Forelimb muscle (tissue), 1 donor: ENCODE data around the gene RNASE13. TPM values are rescaled to one million over a fixed set of nuclear protein-coding genes. Genes with fewer than 3 reads are reported as not detected.
"Not testable (repeated sequence)": the region's sequence is repeated elsewhere in the genome, so short reads cannot be mapped to it uniquely, and the experiment has no call there.

Source experiments
- DNase-seq: peaks from one replicate; pipeline ENCODE4 v3.0.0-alpha.2; 2013; ENCODE audit warnings: low read depth
- polyA plus RNA-seq: library from polyadenylated mRNA; unstranded; fragments of 120-200 nt; gene quantifications from one replicate; pipeline ENCODE4 v1.2.1, GENCODE V29; 2013; ENCODE audit not compliant: insufficient read length

The RNASE13 gene
- polyA plus RNA-seq, 1 donor, result 0.15 TPM

DNA sequence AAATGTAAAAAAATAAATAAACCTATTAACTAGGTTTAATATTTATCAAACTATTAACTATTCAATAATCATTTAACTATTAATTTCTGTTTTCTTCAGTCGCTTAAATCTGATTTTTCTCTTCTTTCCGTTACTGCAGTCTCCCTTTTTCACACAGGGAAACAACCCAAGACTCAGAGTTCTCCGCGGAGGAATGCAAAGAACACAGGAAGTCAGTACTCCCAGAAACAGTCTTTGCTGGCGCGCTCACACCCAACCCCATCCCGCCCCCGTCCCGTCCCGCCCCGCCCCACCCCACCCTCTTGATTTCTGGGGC, 45.2 kb downstream of the RNASE13 start:
- no peak for DNase-seq

DNA sequence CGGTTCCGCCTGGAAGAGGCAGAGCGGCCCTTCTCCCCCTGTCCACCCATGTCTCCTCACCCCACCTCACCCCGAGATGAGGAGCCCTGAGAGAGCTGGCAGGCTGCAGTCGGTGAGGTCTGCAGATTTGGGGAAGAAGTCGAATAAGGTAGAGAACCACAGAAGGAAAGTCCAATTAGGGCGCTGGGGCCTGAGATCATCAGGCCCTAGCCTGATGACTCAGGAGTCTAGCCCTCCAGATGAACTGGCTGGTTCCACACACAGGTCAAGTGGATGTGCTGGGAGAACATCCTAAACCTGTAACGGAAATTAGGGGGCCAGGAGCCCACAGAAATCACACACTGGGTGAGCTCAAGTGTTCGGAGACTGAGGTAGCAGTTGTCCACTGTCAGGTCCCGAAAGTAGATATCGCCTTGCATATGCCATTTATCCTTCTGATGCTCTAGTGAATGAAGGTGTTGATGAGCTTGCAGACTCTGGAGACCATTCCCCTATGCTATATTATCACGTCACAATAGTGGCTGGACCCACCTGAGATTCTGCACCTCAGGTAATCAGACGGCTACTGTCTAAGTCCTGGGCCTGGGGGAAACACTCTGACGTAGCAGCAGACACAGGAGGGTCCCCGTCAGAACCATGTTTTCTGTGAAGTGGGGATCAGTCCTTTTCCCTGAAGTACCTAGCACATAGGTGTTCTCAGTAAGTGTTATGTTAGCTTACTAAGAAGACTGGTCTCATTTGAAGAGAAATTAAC, 45.7 kb downstream of the RNASE13 start:
- no peak for DNase-seq

DNA sequence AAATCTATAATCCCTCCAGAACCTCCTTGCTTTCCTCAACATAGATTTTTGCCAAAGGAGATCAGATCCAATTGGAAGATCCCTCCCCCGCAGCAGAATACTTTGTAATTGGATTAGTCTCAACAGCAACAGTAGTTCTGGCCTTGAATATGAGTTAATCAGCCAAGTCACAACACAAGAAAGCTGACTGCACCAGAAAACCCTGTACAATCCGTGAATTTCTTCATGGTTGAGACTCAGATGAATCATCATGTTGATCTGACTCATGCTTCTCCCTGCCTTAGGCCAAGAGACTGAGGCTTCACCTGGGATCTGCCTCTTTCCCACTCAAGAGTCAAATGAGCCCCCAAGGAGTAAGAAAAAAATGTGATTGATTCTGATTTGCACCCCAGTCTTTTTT, 47.8 kb downstream of the RNASE13 start:
- no peak for DNase-seq

- DNase-seq, result not testable (repeated sequence)
Measured at GRCh38 chr14:20985650-20986049, 49.0 kb downstream of the RNASE13 start.

Other genes with a start within 250 kb of the RNASE13 start
- 162 TPM for gene RNASE1, start 232.0 kb downstream of the RNASE13 start, polyA plus RNA-seq
- 0.28 TPM for gene RNASE3, start 143.4 kb downstream of the RNASE13 start, polyA plus RNA-seq
- gene RNASE2, start 79.3 kb downstream of the RNASE13 start, polyA plus RNA-seq, result 0.66 TPM
- 47.6 TPM for gene METTL17, start 44.8 kb downstream of the RNASE13 start, polyA plus RNA-seq
- not detected for gene SLC39A2, start 35.5 kb downstream of the RNASE13 start, polyA plus RNA-seq
- gene NDRG2, start 9.7 kb downstream of the RNASE13 start, polyA plus RNA-seq, result 183 TPM
- 0.49 TPM for gene TPPP2, start 4.6 kb downstream of the RNASE13 start, polyA plus RNA-seq
- gene RNASE7, start 7.6 kb upstream of the RNASE13 start, polyA plus RNA-seq, result 0.09 TPM
- gene RNASE8, start 23.0 kb upstream of the RNASE13 start, polyA plus RNA-seq, result not detected
- 64.8 TPM for gene ARHGEF40, start 35.5 kb upstream of the RNASE13 start, polyA plus RNA-seq
- gene ZNF219, start 63.8 kb upstream of the RNASE13 start, polyA plus RNA-seq, result 17.6 TPM
- 0.62 TPM for gene TMEM253, start 66.3 kb upstream of the RNASE13 start, polyA plus RNA-seq
- gene OR5AU1, start 121.3 kb upstream of the RNASE13 start, polyA plus RNA-seq, result not detected
- gene HNRNPC, start 234.6 kb upstream of the RNASE13 start, polyA plus RNA-seq, result 401 TPM
- gene RPGRIP1, start 245.3 kb upstream of the RNASE13 start, polyA plus RNA-seq, result 0.82 TPM